Activated B cell treated with CpG ODN at 0.5 μM for 24 hours (primary cell): ENCODE results near the gene UBE4A. TPM values are rescaled to one million over a fixed set of nuclear protein-coding genes. Genes with fewer than 3 reads are reported as not detected.

Experiments
- ATAC-seq: fragments of 200-7000 bp; cut with Tn5 transposase; one replicate; pipeline ENCODE4 v1.10.0; 2021; ENCODE audit warnings: low read depth, mild to moderate bottlenecking, moderate library complexity
- CTCF ChIA-PET: fragments of 350-600 bp; sonication (Branson Sonifier 250); formaldehyde crosslinking; loops from one replicate; lab custom pipeline; 2021; ENCODE audit warnings: antibody characterized with exemption; lab: Charles Lee
- POLR2A ChIA-PET: fragments of 350-600 bp; sonication (Branson Sonifier 250); formaldehyde crosslinking; loops from one replicate; lab custom pipeline; 2021; ENCODE audit warnings: antibody characterized with exemption; lab: Charles Lee
- DNase-seq: peaks from one replicate; pipeline ENCODE4 v3.0.0; 2022
- H3K27ac Mint-ChIP-seq: one replicate; pipeline ENCODE4 v1.8.0; 2020; ENCODE audit warnings: mixed read lengths
- H3K27me3 Mint-ChIP-seq: one replicate; pipeline ENCODE4 v1.8.0; 2021; ENCODE audit warnings: mixed read lengths
- H3K36me3 Mint-ChIP-seq: one replicate; pipeline ENCODE4 v1.8.0; 2021; ENCODE audit warnings: low read depth, mixed read lengths
- H3K4me1 Mint-ChIP-seq: one replicate; pipeline ENCODE4 v1.8.0; 2021; ENCODE audit warnings: mixed read lengths
- H3K4me3 Mint-ChIP-seq: one replicate; pipeline ENCODE4 v1.8.0; 2020; ENCODE audit warnings: mild to moderate bottlenecking, mixed read lengths
- H3K9me3 Mint-ChIP-seq: one replicate; pipeline ENCODE4 v1.8.0; 2020; ENCODE audit warnings: mixed read lengths
- intact Hi-C: fragments of 100-400 bp; cut with micrococcal nuclease; formaldehyde crosslinking; loops from one replicate; pipeline ENCODE4 v1.15.1; 2024
- total RNA-seq: library from RNA; stranded (reverse); gene quantifications from 2 replicates; pipeline ENCODE4 v1.2.3, GENCODE V29; 2022
- TF ChIP-seq, protein P1 (sequence below): fragments of 200-600 bp; IDR thresholded peaks from one replicate; pipeline ENCODE4 v1.8.0; 2022; ENCODE audit warnings: antibody characterized with exemption, mild to moderate bottlenecking

UBE4A gene
- total RNA-seq, 1 donor from 2014 or later, result 34.2 TPM

DNA sequence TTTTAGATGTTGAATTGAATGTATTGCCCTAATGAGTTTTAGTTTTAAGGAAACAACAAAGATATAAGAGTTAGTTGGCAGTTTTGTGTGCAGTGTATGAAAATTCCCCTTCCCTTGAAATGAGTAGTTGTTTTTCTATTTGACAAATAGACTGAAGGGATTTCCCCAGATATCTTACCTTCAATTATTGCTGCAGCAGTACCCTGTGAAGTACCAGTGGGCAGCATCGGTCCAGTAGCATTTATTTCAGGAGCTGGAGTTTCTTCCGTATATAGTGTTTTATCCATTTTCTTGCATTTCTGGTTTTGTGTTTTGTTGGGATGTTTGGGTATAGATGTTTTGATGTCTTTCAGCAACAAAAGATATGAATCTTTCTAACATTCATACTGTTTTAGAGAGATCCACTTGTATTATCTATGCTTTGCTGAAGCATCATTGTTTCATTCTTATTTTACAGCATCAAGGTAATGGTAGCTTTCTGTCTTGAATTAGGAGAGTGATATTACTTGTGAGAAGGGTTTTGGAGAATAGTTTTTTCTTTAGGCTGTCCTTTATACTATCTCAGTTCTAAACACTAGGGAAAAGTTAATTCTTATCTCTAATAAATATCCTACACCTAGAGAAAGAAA lies 84.3 kb downstream of the UBE4A start:
- intact Hi-C loops, result no loop called here
- Mint-ChIP-seq H3K27ac (peak overlapping the region; percentile 67), H3K9me3 (no peaks in the 10 kb centered on the region), H3K27me3 (no peaks in the 10 kb centered on the region), H3K4me1 (peaks cover 91% of the 10 kb centered on the region), H3K4me3 (peak overlapping the region; percentile 26), H3K36me3 (peaks cover 44% of the 10 kb centered on the region)
- ChIA-PET CTCF (interaction anchor here (1.0 kb wide), 1 partner anchor 9 kb away, joined by 3 read pairs; no protein-coding TSS in a partner anchor), POLR2A (interaction anchor here (0.6 to 1.7 kb wide), 3 partner anchors 9 to 42 kb away, joined by 3 to 16 read pairs (median 6); no protein-coding TSS in a partner anchor)
- peak; percentile 65 for ATAC-seq
- DNase-seq, result no peak
- TF ChIP-seq, protein P1, sequence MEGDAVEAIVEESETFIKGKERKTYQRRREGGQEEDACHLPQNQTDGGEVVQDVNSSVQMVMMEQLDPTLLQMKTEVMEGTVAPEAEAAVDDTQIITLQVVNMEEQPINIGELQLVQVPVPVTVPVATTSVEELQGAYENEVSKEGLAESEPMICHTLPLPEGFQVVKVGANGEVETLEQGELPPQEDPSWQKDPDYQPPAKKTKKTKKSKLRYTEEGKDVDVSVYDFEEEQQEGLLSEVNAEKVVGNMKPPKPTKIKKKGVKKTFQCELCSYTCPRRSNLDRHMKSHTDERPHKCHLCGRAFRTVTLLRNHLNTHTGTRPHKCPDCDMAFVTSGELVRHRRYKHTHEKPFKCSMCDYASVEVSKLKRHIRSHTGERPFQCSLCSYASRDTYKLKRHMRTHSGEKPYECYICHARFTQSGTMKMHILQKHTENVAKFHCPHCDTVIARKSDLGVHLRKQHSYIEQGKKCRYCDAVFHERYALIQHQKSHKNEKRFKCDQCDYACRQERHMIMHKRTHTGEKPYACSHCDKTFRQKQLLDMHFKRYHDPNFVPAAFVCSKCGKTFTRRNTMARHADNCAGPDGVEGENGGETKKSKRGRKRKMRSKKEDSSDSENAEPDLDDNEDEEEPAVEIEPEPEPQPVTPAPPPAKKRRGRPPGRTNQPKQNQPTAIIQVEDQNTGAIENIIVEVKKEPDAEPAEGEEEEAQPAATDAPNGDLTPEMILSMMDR, result no peak

DNA sequence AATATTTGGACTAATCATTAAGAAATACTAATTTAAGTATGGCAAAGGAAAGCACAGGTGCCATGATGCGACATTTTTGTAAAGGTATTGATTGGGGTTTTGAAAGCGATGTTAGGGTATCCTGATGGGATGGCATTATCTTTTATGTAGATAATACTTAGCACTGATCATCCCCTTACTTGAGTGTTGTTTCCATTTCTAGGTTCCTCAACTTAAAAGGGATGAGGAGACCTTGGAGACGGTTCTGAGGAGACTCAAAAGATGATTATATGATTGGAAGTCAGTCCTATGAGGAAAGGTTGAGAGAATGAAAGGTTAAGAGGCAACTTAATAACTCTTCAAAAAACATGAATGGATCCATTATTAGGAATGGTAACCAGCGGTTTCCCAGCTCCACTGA lies 88.0 kb downstream of the UBE4A start:
- TF ChIP-seq, protein P1, result no peak
- no peaks in the 10 kb centered on the region for H3K27me3 Mint-ChIP-seq
- intact Hi-C loops, result no loop called here
- H3K27ac Mint-ChIP-seq, result peak overlapping the region; percentile 27
- DNase-seq, result no peak
- POLR2A ChIA-PET, result interaction anchor here (0.5 to 1.1 kb wide), 2 partner anchors 10 to 481 kb away, joined by 3 to 11 read pairs; no protein-coding TSS in a partner anchor
- peaks cover 37% of the 10 kb centered on the region for H3K36me3 Mint-ChIP-seq
- no peaks in the 10 kb centered on the region for H3K9me3 Mint-ChIP-seq
- H3K4me1 Mint-ChIP-seq, result peaks cover 70% of the 10 kb centered on the region
- CTCF ChIA-PET, result no interaction called here
- H3K4me3 Mint-ChIP-seq, result no peak overlapping the region
- no peak for ATAC-seq

DNA sequence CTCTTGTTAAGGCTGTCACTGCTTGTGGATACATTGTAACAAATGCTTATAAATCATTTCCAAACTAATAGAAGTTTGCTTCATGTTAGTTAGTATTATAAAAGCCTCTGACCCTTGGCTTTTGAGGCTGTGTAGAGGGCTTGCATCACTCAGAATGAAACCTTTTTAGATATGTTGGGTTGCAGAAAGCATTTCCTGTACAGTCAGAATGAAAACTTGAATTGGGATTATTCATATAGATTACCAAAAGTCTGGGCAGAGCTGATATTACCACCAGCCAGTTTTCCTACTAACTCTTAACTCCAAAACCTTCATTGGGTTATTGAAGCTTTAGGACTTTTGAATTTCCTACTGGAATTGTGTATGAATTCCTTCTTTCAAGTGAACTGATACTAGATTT lies 88.9 kb downstream of the UBE4A start:
- ATAC-seq, result peak; percentile 63
- Mint-ChIP-seq H3K36me3 (peaks cover 42% of the 10 kb centered on the region), H3K4me1 (peaks cover 66% of the 10 kb centered on the region), H3K9me3 (no peaks in the 10 kb centered on the region), H3K4me3 (no peak overlapping the region), H3K27me3 (no peaks in the 10 kb centered on the region), H3K27ac (no peak overlapping the region)
- intact Hi-C loops, result loop anchor here (1.0 kb wide), 1 partner anchor 10 kb away; no protein-coding TSS in a partner anchor
- DNase-seq, result no peak
- ChIA-PET POLR2A (interaction anchor here (0.5 to 1.1 kb wide), 2 partner anchors 9 to 482 kb away, joined by 3 to 11 read pairs; no protein-coding TSS in a partner anchor), CTCF (no interaction called here)
- TF ChIP-seq, protein P1, result no peak

Other genes with a start within 250 kb of the UBE4A start
- not detected in 2 replicates for gene SCN4B, start 206.8 kb upstream of the UBE4A start, total RNA-seq
- not detected in 2 replicates for gene SCN2B, start 183.0 kb upstream of the UBE4A start, total RNA-seq
- 1.2 and 1.5 TPM in 2 replicates for gene JAML, start 134.6 kb upstream of the UBE4A start, total RNA-seq
- gene MPZL3, start 107.2 kb upstream of the UBE4A start, total RNA-seq, result 2.9 and 3.7 TPM in 2 replicates
- 0.29 TPM in 1 of 2 replicates, not detected in the other for gene MPZL2, start 95.3 kb upstream of the UBE4A start, total RNA-seq
- 0.59 and 0.95 TPM in 2 replicates for gene CD3E, start 54.9 kb upstream of the UBE4A start, total RNA-seq
- gene CD3D, start 16.9 kb upstream of the UBE4A start, total RNA-seq, result 1.8 TPM in 1 of 2 replicates, not detected in the other
- 0.20 TPM in 1 of 2 replicates, not detected in the other for gene CD3G, start 15.3 kb upstream of the UBE4A start, total RNA-seq
- 199 and 230 TPM in 2 replicates for gene ATP5MG, start 42.0 kb downstream of the UBE4A start, total RNA-seq
- gene KMT2A, start 76.9 kb downstream of the UBE4A start, total RNA-seq, result 104 and 117 TPM in 2 replicates
- 0.32 and 0.44 TPM in 2 replicates for gene TTC36, start 167.9 kb downstream of the UBE4A start, total RNA-seq
- 9.4 and 12.5 TPM in 2 replicates for gene TMEM25, start 171.6 kb downstream of the UBE4A start, total RNA-seq
- gene IFT46, start 206.3 kb downstream of the UBE4A start, total RNA-seq, result 13.8 and 13.9 TPM in 2 replicates
- gene ARCN1, start 212.8 kb downstream of the UBE4A start, total RNA-seq, result 91.3 and 94.7 TPM in 2 replicates
- gene PHLDB1, start 248.0 kb downstream of the UBE4A start, total RNA-seq, result 1.3 and 2.6 TPM in 2 replicates